Smooth muscle cell (in vitro differentiated cells): ENCODE measurements around the gene ALG2. TPM values are rescaled to one million over a fixed set of nuclear protein-coding genes. Genes with fewer than 3 reads are reported as not detected.

Experiments
- DNase-seq: peaks from one replicate; lab custom pipeline; 2025; ENCODE audit not compliant: unreplicated experiment; lab: John Stamatoyannopoulos, UW
- H2AFZ ChIP-seq: fragments of 200-600 bp; sonication (generic); 2 replicates; pipeline ENCODE4 v1.6.0; 2016; ENCODE audit warnings: antibody characterized with exemption, low read depth, mild to moderate bottlenecking
- H3F3A ChIP-seq: fragments of 200-600 bp; sonication (generic); 2 replicates; pipeline ENCODE4 v1.6.0; 2017; ENCODE audit warnings: antibody characterized with exemption, low read depth
- H3K27ac ChIP-seq: fragments of 200-600 bp; sonication (generic); 2 replicates; pipeline ENCODE4 v1.5.1; 2016; ENCODE audit warnings: low read depth, mild to moderate bottlenecking
- H3K27me3 ChIP-seq: fragments of 200-600 bp; sonication (generic); 2 replicates; pipeline ENCODE4 v1.6.1; 2016; ENCODE audit warnings: low read depth, mild to moderate bottlenecking
- H3K36me3 ChIP-seq: fragments of 200-600 bp; sonication (generic); 2 replicates; pipeline ENCODE4 v1.5.1; 2016; ENCODE audit warnings: low read depth
- H3K4me1 ChIP-seq: fragments of 200-600 bp; sonication (generic); 2 replicates; pipeline ENCODE4 v1.5.1; 2016; ENCODE audit warnings: low read depth
- H3K4me2 ChIP-seq: fragments of 200-600 bp; sonication (generic); 2 replicates; pipeline ENCODE4 v1.6.0; 2016; ENCODE audit warnings: mild to moderate bottlenecking
- H3K4me3 ChIP-seq: fragments of 200-600 bp; sonication (generic); 2 replicates; pipeline ENCODE4 v1.5.1; 2016; ENCODE audit warnings: mild to moderate bottlenecking
- H3K79me2 ChIP-seq: fragments of 200-600 bp; sonication (generic); 2 replicates; pipeline ENCODE4 v1.6.0; 2016; ENCODE audit warnings: low read depth, mild to moderate bottlenecking
- H3K9ac ChIP-seq: fragments of 200-600 bp; sonication (generic); 2 replicates; pipeline ENCODE4 v1.6.0; 2016; ENCODE audit warnings: low read depth
- H3K9me3 ChIP-seq: fragments of 200-600 bp; sonication (generic); replicated peaks from 2 replicates; pipeline ENCODE4 v1.5.1; 2016; ENCODE audit warnings: low read depth
- H4K20me1 ChIP-seq: fragments of 200-600 bp; sonication (generic); 2 replicates; pipeline ENCODE4 v1.6.0; 2016; ENCODE audit warnings: low read depth
- CTCF ChIP-seq: fragments of 200-600 bp; sonication (generic); IDR thresholded peaks from 2 replicates; pipeline ENCODE4 v1.5.1; 2017; ENCODE audit warnings: borderline replicate concordance, mild to moderate bottlenecking, antibody characterized with exemption; ENCODE audit not compliant: insufficient read depth, poor library complexity, severe bottlenecking
- WGBS: methylation state at CpG from one replicate; pipeline ENCODE4 v1.1.7; 2016; ENCODE audit warnings: low lambda C conversion rate; 5-methylcytosine and 5-hydroxymethylcytosine counted together
- polyA plus RNA-seq: library from polyadenylated mRNA; unstranded; fragments of >200 nt; fragmentation: Nextera tagmentation; extraction: Ambion mirVana; gene quantifications from 2 replicates; pipeline ENCODE4 v1.2.1, GENCODE V29; 2016
- total RNA-seq: library from RNA; depleted of rRNA; stranded (reverse); fragments of >200 nt; gene quantifications from 2 replicates; pipeline ENCODE4 v1.2.3, GENCODE V29; 2014

ALG2 gene
- total and polyA plus RNA-seq, 2 experiments from 2014 or later = 53.9 to 60.4 TPM

- Histone ChIP-seq H3K4me2 (no peak overlapping the region), H3K9me3 (no peaks in the 10 kb centered on the region), H3K9ac (no peak overlapping the region), H3K36me3 (peaks cover 6% of the 10 kb centered on the region), H3K4me3 (no peak overlapping the region), H3K4me1 (peaks cover 17% of the 10 kb centered on the region), H3K27ac (no peak overlapping the region), H4K20me1 (peaks cover 70% of the 10 kb centered on the region), H2AFZ (no peak overlapping the region), H3K27me3 (no peaks in the 10 kb centered on the region), H3F3A (no peaks in the 10 kb centered on the region), H3K79me2 (peaks cover 54% of the 10 kb centered on the region)
- DNase-seq = no peak
- TF ChIP-seq CTCF = no peak
- 100% methylated on average over 1 of the region's 1 CpG for WGBS
These were observed 5.7 kb downstream of the ALG2 start for GRCh38 chr9:99216073-99216472.

GRCh38 chr9:99213197-99213596 lies 8.5 kb downstream of the ALG2 start:
- Histone ChIP-seq H3K4me1 (no peaks in the 10 kb centered on the region), H4K20me1 (peaks cover 42% of the 10 kb centered on the region), H3K27me3 (no peaks in the 10 kb centered on the region), H3K4me2 (no peak overlapping the region), H3K27ac (no peak overlapping the region), H3F3A (no peaks in the 10 kb centered on the region), H3K9me3 (peaks cover 8% of the 10 kb centered on the region), H3K4me3 (no peak overlapping the region), H3K79me2 (peaks cover 25% of the 10 kb centered on the region), H2AFZ (no peak overlapping the region), H3K36me3 (peaks cover 6% of the 10 kb centered on the region), H3K9ac (no peak overlapping the region)
- 100% methylated on average over 1 of the region's 1 CpG for WGBS
- no peak for TF ChIP-seq CTCF
- no peak for DNase-seq

- H3K9ac ChIP-seq = no peak overlapping the region
- no peaks in the 10 kb centered on the region for H3K36me3 ChIP-seq
- H3K79me2 ChIP-seq = peaks cover 11% of the 10 kb centered on the region
- TF ChIP-seq CTCF = no peak
- H4K20me1 ChIP-seq = peaks cover 27% of the 10 kb centered on the region
- no peak overlapping the region for H3K27ac ChIP-seq
- no peak overlapping the region for H2AFZ ChIP-seq
- no peak overlapping the region for H3K4me2 ChIP-seq
- H3K4me1 ChIP-seq = no peaks in the 10 kb centered on the region
- 100% methylated on average over 1 of the region's 1 CpG for WGBS
- no peak overlapping the region for H3K4me3 ChIP-seq
- peaks cover 8% of the 10 kb centered on the region for H3K9me3 ChIP-seq
- no peaks in the 10 kb centered on the region for H3F3A ChIP-seq
- DNase-seq = no peak
- no peaks in the 10 kb centered on the region for H3K27me3 ChIP-seq
These were observed 10.0 kb downstream of the ALG2 start for GRCh38 chr9:99211746-99212145.

GRCh38 chr9:99210572-99210971 lies 11.2 kb downstream of the ALG2 start:
- H3K9me3 ChIP-seq = peaks cover 8% of the 10 kb centered on the region
- H3K27ac ChIP-seq = no peak overlapping the region
- H3K4me2 ChIP-seq = no peak overlapping the region
- no peaks in the 10 kb centered on the region for H3K36me3 ChIP-seq
- H2AFZ ChIP-seq = no peak overlapping the region
- H3K9ac ChIP-seq = no peak overlapping the region
- no peaks in the 10 kb centered on the region for H3K79me2 ChIP-seq
- no peak for TF ChIP-seq CTCF
- H4K20me1 ChIP-seq = peaks cover 15% of the 10 kb centered on the region
- no peak for DNase-seq
- H3K4me3 ChIP-seq = no peak overlapping the region
- no peaks in the 10 kb centered on the region for H3K27me3 ChIP-seq
- no peaks in the 10 kb centered on the region for H3K4me1 ChIP-seq
- H3F3A ChIP-seq = no peaks in the 10 kb centered on the region
